Neural progenitor cell (in vitro differentiated cells): ENCODE data around the gene EID2B. TPM values are rescaled to one million over a fixed set of nuclear protein-coding genes. Genes with fewer than 3 reads are reported as not detected.

Source experiments
- DNase-seq: peaks from one replicate; pipeline ENCODE4 v3.0.0-alpha.2; 2016; ENCODE audit warnings: low spot score
- H2AFZ ChIP-seq: fragments of 200-600 bp; sonication (generic); replicated peaks from 2 replicates; pipeline ENCODE4 v1.6.1; 2016; ENCODE audit warnings: antibody characterized with exemption
- H3F3A ChIP-seq: fragments of 200-600 bp; sonication (generic); 2 replicates; pipeline ENCODE4 v1.6.1; 2016; ENCODE audit warnings: antibody characterized with exemption, low read depth
- H3K27ac ChIP-seq: fragments of 200-600 bp; sonication (generic); 2 replicates; pipeline ENCODE4 v1.5.1; 2016; ENCODE audit warnings: mild to moderate bottlenecking
- H3K27me3 ChIP-seq: fragments of 200-600 bp; sonication (generic); 2 replicates; pipeline ENCODE4 v1.6.1; 2016; ENCODE audit warnings: mild to moderate bottlenecking, moderate library complexity
- H3K36me3 ChIP-seq: fragments of 200-600 bp; sonication (generic); 2 replicates; pipeline ENCODE4 v1.5.1; 2016
- H3K4me1 ChIP-seq: fragments of 200-600 bp; sonication (generic); 2 replicates; pipeline ENCODE4 v1.6.1; 2016; ENCODE audit warnings: mixed run types
- H3K4me2 ChIP-seq: fragments of 200-600 bp; sonication (generic); 2 replicates; pipeline ENCODE4 v1.6.1; 2016
- H3K4me3 ChIP-seq: fragments of 200-600 bp; sonication (generic); 2 replicates; pipeline ENCODE4 v1.5.1; 2016
- H3K79me2 ChIP-seq: fragments of 200-600 bp; sonication (generic); 2 replicates; pipeline ENCODE4 v1.6.1; 2016; ENCODE audit warnings: low read depth
- H3K9ac ChIP-seq: fragments of 200-600 bp; sonication (generic); 2 replicates; pipeline ENCODE4 v1.6.1; 2016
- H3K9me3 ChIP-seq: fragments of 200-600 bp; sonication (generic); 2 replicates; pipeline ENCODE4 v1.5.1; 2016; ENCODE audit warnings: low read depth
- H4K20me1 ChIP-seq: fragments of 200-600 bp; sonication (generic); 2 replicates; pipeline ENCODE4 v1.6.1; 2016; ENCODE audit warnings: low read depth
- H3K27ac Mint-ChIP-seq: 3 replicates; pipeline ENCODE4 v1.8.0; 2021; ENCODE audit warnings: mixed read lengths
- H3K27me3 Mint-ChIP-seq: 2 replicates; pipeline ENCODE4 v1.8.0; 2022; ENCODE audit warnings: low read depth, mild to moderate bottlenecking, inconsistent platforms, moderate library complexity, mixed read lengths; ENCODE audit not compliant: insufficient read depth
- H3K36me3 Mint-ChIP-seq: 3 replicates; pipeline ENCODE4 v1.8.0; 2021; ENCODE audit warnings: mixed read lengths
- H3K4me1 Mint-ChIP-seq: 3 replicates; pipeline ENCODE4 v1.8.0; 2021; ENCODE audit warnings: mixed read lengths
- H3K4me3 Mint-ChIP-seq: 3 replicates; pipeline ENCODE4 v1.8.0; 2021; ENCODE audit warnings: mild to moderate bottlenecking, moderate library complexity, mixed read lengths
- H3K9me3 Mint-ChIP-seq: 3 replicates; pipeline ENCODE4 v1.8.0; 2020; ENCODE audit warnings: mixed read lengths
- EZH2 ChIP-seq: fragments of 200-600 bp; sonication (generic); IDR thresholded peaks from 2 replicates; pipeline ENCODE4 v1.6.1; 2017; ENCODE audit warnings: antibody characterized with exemption, mild to moderate bottlenecking, moderate library complexity
- EZH2phosphoT487 ChIP-seq: fragments of 200-600 bp; sonication (generic); IDR thresholded peaks from 2 replicates; pipeline ENCODE4 v1.6.1; 2017; ENCODE audit warnings: antibody characterized with exemption
- total RNA-seq: library from RNA; depleted of rRNA; stranded (reverse); fragments of >200 nt; gene quantifications from 2 replicates; pipeline ENCODE4 v1.2.3, GENCODE V29; 2015; ENCODE audit warnings: low replicate concordance
- TF ChIP-seq, protein P1 (sequence below): fragments of 200-600 bp; sonication (generic); IDR thresholded peaks from 2 replicates; pipeline ENCODE4 v1.5.1; 2017; ENCODE audit warnings: antibody characterized with exemption, mild to moderate bottlenecking

The EID2B gene
- total RNA-seq, 1 donor from 2014 or later = 11.1 TPM

DNA sequence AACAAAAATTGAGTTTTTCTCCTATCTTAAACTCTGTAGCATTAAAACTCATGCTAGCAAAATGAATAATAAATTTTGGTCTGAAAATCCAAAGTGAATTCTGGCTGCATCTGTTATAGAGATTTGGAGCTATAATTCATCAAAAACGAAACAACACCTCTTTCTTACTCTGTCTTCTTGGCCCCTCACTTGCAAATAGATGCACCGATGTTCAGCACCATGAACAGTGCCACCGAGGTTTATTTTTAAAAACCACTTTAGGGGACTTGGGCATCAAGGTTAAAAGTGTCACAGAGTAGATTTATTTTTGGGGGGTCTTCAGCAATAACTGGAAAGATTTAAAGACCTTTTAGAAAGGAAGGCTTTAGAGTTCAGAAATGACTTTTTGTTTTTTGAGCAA is 33.4 kb upstream of the EID2B start:
- no peak overlapping the region for H3K27ac Mint-ChIP-seq
- no peaks in the 10 kb centered on the region for H3K9me3 ChIP-seq
- H4K20me1 ChIP-seq = no peaks in the 10 kb centered on the region
- H3K9ac ChIP-seq = no peak overlapping the region
- no peak overlapping the region for H3K27ac ChIP-seq
- H3K4me2 ChIP-seq = no peak overlapping the region
- no peak overlapping the region for H2AFZ ChIP-seq
- no peak overlapping the region for H3K4me3 Mint-ChIP-seq
- no peak overlapping the region for H3K4me3 ChIP-seq
- no peaks in the 10 kb centered on the region for H3F3A ChIP-seq
- DNase-seq = no peak
- H3K36me3 Mint-ChIP-seq = no peaks in the 10 kb centered on the region
- H3K9me3 Mint-ChIP-seq = no peaks in the 10 kb centered on the region
- H3K36me3 ChIP-seq = no peaks in the 10 kb centered on the region
- H3K79me2 ChIP-seq = no peaks in the 10 kb centered on the region
- H3K27me3 Mint-ChIP-seq = peaks cover 2% of the 10 kb centered on the region
- H3K4me1 Mint-ChIP-seq = no peaks in the 10 kb centered on the region
- peaks cover 19% of the 10 kb centered on the region for H3K27me3 ChIP-seq
- H3K4me1 ChIP-seq = no peaks in the 10 kb centered on the region
- TF ChIP-seq EZH2 = no peak
- TF ChIP-seq EZH2phosphoT487 = no peak
- TF ChIP-seq, protein P1, sequence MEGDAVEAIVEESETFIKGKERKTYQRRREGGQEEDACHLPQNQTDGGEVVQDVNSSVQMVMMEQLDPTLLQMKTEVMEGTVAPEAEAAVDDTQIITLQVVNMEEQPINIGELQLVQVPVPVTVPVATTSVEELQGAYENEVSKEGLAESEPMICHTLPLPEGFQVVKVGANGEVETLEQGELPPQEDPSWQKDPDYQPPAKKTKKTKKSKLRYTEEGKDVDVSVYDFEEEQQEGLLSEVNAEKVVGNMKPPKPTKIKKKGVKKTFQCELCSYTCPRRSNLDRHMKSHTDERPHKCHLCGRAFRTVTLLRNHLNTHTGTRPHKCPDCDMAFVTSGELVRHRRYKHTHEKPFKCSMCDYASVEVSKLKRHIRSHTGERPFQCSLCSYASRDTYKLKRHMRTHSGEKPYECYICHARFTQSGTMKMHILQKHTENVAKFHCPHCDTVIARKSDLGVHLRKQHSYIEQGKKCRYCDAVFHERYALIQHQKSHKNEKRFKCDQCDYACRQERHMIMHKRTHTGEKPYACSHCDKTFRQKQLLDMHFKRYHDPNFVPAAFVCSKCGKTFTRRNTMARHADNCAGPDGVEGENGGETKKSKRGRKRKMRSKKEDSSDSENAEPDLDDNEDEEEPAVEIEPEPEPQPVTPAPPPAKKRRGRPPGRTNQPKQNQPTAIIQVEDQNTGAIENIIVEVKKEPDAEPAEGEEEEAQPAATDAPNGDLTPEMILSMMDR = no peak

DNA sequence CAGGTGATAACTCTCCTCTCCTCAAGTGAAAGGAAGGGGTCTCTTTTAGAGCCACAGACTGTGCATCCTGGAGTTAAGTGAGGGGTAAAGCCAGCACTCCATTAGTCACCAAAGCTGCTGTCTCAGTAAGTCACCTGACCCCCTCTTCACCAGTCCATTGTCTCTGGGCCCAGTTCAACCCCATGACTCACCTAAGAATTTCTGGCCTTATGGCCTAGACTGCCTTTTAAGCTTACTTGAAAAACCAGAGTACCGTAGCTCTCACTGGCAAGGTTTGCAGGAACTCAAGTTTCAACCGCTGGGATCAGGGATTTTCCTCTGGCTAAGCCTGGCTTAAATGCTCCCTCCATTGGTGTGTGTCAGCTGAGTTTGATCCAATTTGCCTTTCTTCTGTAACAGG is 30.8 kb upstream of the EID2B start:
- no peak for DNase-seq
- Histone ChIP-seq H3K4me1 (no peaks in the 10 kb centered on the region), H3K4me3 (no peak overlapping the region), H3K36me3 (no peaks in the 10 kb centered on the region), H3K27ac (no peak overlapping the region), H3K79me2 (no peaks in the 10 kb centered on the region), H3K4me2 (no peak overlapping the region), H4K20me1 (no peaks in the 10 kb centered on the region), H3K27me3 (peaks cover 3% of the 10 kb centered on the region), H2AFZ (no peak overlapping the region), H3K9me3 (no peaks in the 10 kb centered on the region), H3F3A (no peaks in the 10 kb centered on the region), H3K9ac (no peak overlapping the region)
- H3K4me1 Mint-ChIP-seq = no peaks in the 10 kb centered on the region
- H3K27me3 Mint-ChIP-seq = peaks cover 3% of the 10 kb centered on the region
- no peaks in the 10 kb centered on the region for H3K36me3 Mint-ChIP-seq
- TF ChIP-seq EZH2 (no peak), EZH2phosphoT487 (no peak)
- TF ChIP-seq, protein P1 = no peak
- H3K27ac Mint-ChIP-seq = no peak overlapping the region
- no peaks in the 10 kb centered on the region for H3K9me3 Mint-ChIP-seq
- H3K4me3 Mint-ChIP-seq = no peak overlapping the region

DNA sequence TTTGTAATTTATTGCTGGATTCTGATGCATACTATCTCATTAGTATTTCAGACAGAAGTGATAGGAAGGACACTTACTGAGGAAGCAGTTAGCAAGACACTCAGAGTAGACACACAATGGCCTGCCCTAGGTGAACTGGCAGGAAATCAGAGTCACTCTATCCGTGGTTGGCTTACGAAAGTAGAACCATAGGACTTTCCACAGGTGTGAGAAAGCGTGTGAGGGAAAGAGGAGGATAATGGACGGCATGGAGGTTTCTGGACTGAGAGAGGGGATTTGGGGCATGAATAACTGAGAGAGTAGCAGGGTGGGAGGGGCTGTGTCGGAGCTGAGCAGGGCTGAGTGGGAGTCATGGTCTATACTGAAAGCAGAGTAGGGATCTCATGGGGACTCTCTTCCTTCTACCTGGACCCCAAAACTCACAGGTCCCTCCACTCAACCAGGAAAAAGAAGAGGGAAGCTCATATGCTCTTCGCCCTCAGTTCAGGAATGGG is 26.0 kb upstream of the EID2B start:
- no peak overlapping the region for H3K4me3 ChIP-seq
- H3K9ac ChIP-seq = no peak overlapping the region
- H3K4me1 Mint-ChIP-seq = no peaks in the 10 kb centered on the region
- no peak overlapping the region for H3K27ac ChIP-seq
- no peaks in the 10 kb centered on the region for H3K4me1 ChIP-seq
- H3K36me3 Mint-ChIP-seq = no peaks in the 10 kb centered on the region
- no peaks in the 10 kb centered on the region for H3K9me3 ChIP-seq
- H4K20me1 ChIP-seq = no peaks in the 10 kb centered on the region
- H3K4me2 ChIP-seq = no peak overlapping the region
- H3K27me3 ChIP-seq = peaks cover 3% of the 10 kb centered on the region
- H3K27me3 Mint-ChIP-seq = peaks cover 6% of the 10 kb centered on the region
- no peak overlapping the region for H2AFZ ChIP-seq
- no peak overlapping the region for H3K27ac Mint-ChIP-seq
- DNase-seq = no peak
- no peaks in the 10 kb centered on the region for H3K36me3 ChIP-seq
- no peak overlapping the region for H3K4me3 Mint-ChIP-seq
- no peak for TF ChIP-seq EZH2phosphoT487
- TF ChIP-seq, protein P1 = no peak
- no peak for TF ChIP-seq EZH2
- no peaks in the 10 kb centered on the region for H3K9me3 Mint-ChIP-seq
- H3F3A ChIP-seq = no peaks in the 10 kb centered on the region
- H3K79me2 ChIP-seq = no peaks in the 10 kb centered on the region
